D341Med (cell line): ENCODE data around the gene ASB1.

ENCODE experiments used
- DNase-seq: peaks from one replicate; pipeline ENCODE4 v3.0.0; 2012; ENCODE audit warnings: low spot score

The ASB1 gene

DNA sequence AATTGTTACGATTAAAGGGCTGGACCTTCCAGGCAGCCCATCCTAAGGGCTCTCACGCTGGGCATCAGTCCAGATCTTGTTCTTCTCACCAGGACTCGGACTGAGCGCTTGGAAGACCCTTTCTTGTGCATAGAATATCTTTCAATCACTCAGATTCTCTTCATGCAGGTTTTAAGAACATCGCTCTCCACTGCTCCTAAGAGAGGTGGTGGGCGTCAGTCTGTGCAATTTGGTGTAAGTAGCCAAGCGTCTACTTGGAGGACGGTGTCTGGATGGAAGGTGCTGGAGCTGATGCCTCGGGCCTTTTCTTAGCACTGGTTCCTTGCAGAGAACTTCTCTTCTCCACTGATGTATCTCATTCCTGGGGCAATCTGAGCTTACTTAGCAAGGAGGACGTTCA is 68.7 kb downstream of the ASB1 start:
- no peak for DNase-seq

- no peak for DNase-seq
Observed at GRCh38 chr2:238496756-238497609, 70.3 kb downstream of the ASB1 start.

DNA sequence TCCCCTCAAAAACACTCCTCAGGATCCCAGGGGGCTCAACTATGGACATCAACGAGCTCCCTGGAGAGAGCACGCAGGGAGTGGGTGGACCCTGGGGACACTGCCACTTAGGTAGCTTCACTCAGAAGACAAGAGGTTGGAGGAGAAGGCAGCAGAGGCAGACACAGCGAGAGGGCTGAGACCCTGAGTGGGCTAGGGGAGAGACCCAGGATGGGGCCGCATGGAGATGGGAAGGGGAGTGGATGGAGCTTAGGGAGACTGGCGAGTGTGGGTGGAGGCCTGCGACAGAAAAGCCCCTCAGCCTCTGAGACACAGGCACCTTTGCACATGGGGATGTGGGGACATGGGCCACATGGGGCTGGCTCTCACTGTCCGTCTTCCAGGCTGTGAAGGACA is 70.9 kb downstream of the ASB1 start:
- no peak for DNase-seq

DNA sequence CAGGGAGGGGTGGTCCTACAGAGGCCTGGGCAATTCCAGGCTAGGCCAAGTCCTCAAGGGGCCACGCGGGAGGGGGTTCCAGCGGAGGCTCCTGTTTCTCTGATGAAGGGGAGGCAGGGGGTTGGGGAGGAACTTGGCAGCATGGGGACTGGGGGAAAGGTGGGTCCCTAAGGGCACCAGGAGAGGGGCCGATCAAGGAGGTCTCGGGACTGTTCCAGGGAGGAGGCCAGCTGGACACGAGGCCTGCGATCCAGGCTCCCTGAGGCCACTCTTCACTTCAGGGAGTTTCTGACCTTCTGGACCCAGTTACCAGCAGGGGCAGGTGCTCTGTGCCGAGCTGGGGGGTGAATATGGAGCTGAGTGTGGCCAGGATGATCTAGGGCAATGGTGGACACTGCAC is 71.5 kb downstream of the ASB1 start:
- DNase-seq = no peak

GRCh38 chr2:238498691-238499295 is 72.1 kb downstream of the ASB1 start:
- no peak for DNase-seq

- DNase-seq = no peak
Observed at GRCh38 chr2:238499731-238500580, 73.2 kb downstream of the ASB1 start.

- no peak for DNase-seq
Observed at GRCh38 chr2:238501311-238501710, 74.6 kb downstream of the ASB1 start.
